Measurements from ENCODE around the gene TRPM3. TPM values are rescaled to one million over a fixed set of nuclear protein-coding genes. Genes with fewer than 3 reads are reported as not detected.

TRPM3 gene
- total RNA-seq, 1 donor from 2014 or later = 0.22 TPM

GRCh38 chr9:71094708-71095251 is 26.6 kb downstream of the TRPM3 start:
- Histone ChIP-seq H3K27ac (replicated peaks) (no peak overlapping the region), H3K9me3 (replicated peaks) (no peaks in the 10 kb centered on the region), H3K27me3 (ENCODE audit: low read depth) (no peaks in the 10 kb centered on the region), H3K4me3 (no peak overlapping the region), H3K4me1 (no peaks in the 10 kb centered on the region), H3K36me3 (no peaks in the 10 kb centered on the region)
- TF ChIP-seq, protein P1, sequence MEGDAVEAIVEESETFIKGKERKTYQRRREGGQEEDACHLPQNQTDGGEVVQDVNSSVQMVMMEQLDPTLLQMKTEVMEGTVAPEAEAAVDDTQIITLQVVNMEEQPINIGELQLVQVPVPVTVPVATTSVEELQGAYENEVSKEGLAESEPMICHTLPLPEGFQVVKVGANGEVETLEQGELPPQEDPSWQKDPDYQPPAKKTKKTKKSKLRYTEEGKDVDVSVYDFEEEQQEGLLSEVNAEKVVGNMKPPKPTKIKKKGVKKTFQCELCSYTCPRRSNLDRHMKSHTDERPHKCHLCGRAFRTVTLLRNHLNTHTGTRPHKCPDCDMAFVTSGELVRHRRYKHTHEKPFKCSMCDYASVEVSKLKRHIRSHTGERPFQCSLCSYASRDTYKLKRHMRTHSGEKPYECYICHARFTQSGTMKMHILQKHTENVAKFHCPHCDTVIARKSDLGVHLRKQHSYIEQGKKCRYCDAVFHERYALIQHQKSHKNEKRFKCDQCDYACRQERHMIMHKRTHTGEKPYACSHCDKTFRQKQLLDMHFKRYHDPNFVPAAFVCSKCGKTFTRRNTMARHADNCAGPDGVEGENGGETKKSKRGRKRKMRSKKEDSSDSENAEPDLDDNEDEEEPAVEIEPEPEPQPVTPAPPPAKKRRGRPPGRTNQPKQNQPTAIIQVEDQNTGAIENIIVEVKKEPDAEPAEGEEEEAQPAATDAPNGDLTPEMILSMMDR (IDR thresholded peaks at IDR 0.05; ENCODE audit: borderline replicate concordance) = no peak
- no peak for DNase-seq
- intact Hi-C loops (cut with micrococcal nuclease) = no loop called here

DNA sequence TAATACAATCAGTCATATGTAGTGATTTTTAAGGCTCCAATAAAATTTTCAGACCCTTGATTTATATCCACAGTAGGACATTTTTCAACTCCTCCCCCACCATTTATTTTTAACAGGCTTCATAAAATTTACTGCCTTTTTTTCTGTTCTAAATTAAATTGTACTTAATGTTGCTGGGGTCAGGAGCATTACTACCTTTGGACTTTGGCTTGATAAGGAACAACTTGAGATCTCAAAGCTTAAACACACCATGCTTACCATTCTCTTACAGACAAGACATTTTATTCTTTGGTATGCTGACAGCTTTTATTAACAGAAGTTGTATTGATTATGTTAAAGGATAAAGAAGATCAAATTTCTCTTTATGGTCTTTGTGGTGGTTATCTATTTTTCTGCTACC is 30.5 kb downstream of the TRPM3 start:
- H3K27me3 ChIP-seq (ENCODE audit: low read depth) = no peaks in the 10 kb centered on the region
- H3K9me3 ChIP-seq (replicated peaks) = peaks cover 2% of the 10 kb centered on the region
- H3K4me1 ChIP-seq = no peaks in the 10 kb centered on the region
- H3K36me3 ChIP-seq = no peaks in the 10 kb centered on the region
- TF ChIP-seq, protein P1 (IDR thresholded peaks at IDR 0.05; ENCODE audit: borderline replicate concordance) = no peak
- no peak overlapping the region for H3K4me3 ChIP-seq
- intact Hi-C loops (cut with micrococcal nuclease) = no loop called here
- H3K27ac ChIP-seq (replicated peaks) = no peak overlapping the region
- DNase-seq = no peak

GRCh38 chr9:71079451-71079850 is 42.0 kb downstream of the TRPM3 start:
- intact Hi-C loops (cut with micrococcal nuclease) = no loop called here
- no peak overlapping the region for H3K4me3 ChIP-seq
- TF ChIP-seq, protein P1 (IDR thresholded peaks at IDR 0.05; ENCODE audit: borderline replicate concordance) = no peak

DNA sequence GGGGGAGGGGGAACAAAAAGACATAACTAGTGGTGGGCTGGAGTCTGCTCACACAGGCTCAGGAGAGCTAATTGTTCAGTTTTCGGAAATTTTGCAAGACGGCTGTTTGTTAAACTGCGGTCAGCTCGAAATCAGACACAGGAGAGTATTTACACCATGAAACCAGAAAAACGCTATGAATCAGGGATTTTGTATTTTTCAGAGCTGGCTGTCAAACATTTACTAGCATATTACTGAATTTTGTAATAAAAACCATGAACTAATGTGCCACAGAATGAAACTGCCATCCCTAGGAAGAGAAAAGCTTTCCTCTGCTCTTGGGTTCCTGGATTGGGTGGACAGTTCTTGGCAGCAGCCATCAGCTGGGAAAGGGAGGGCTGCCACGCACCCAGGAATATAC is 45.3 kb downstream of the TRPM3 start:
- Histone ChIP-seq H3K27me3 (ENCODE audit: low read depth) (no peaks in the 10 kb centered on the region), H3K4me3 (no peak overlapping the region), H3K27ac (replicated peaks) (no peak overlapping the region), H3K4me1 (no peaks in the 10 kb centered on the region), H3K36me3 (no peaks in the 10 kb centered on the region), H3K9me3 (replicated peaks) (no peaks in the 10 kb centered on the region)
- intact Hi-C loops (cut with micrococcal nuclease) = no loop called here
- DNase-seq = no peak
- TF ChIP-seq, protein P1 (IDR thresholded peaks at IDR 0.05; ENCODE audit: borderline replicate concordance) = no peak

More at GRCh38 chr9:71079451-71079850, 42.0 kb downstream of the TRPM3 start:
- Histone ChIP-seq H3K27me3 (ENCODE audit: low read depth) (no peaks in the 10 kb centered on the region), H3K4me1 (no peaks in the 10 kb centered on the region), H3K36me3 (no peaks in the 10 kb centered on the region), H3K9me3 (replicated peaks) (peaks cover 2% of the 10 kb centered on the region), H3K27ac (replicated peaks) (no peak overlapping the region)
- no peak for DNase-seq

- no peaks in the 10 kb centered on the region for H3K4me1 ChIP-seq
- H3K4me3 ChIP-seq = no peak overlapping the region
- TF ChIP-seq, protein P1 (IDR thresholded peaks at IDR 0.05; ENCODE audit: borderline replicate concordance) = no peak
- H3K36me3 ChIP-seq = no peaks in the 10 kb centered on the region
- intact Hi-C loops (cut with micrococcal nuclease) = no loop called here
- DNase-seq = no peak
- H3K9me3 ChIP-seq (replicated peaks) = no peaks in the 10 kb centered on the region
- H3K27me3 ChIP-seq (ENCODE audit: low read depth) = no peaks in the 10 kb centered on the region
- no peak overlapping the region for H3K27ac ChIP-seq (replicated peaks)
Measured at GRCh38 chr9:71073494-71073893, 47.9 kb downstream of the TRPM3 start.

All from left ventricle myocardium inferior (tissue), 1 donor.